Nephron progenitor cell (in vitro differentiated cells): ENCODE results near the gene MAU2.

Source experiments
- DNase-seq: peaks from one replicate; pipeline ENCODE4 v3.0.0; 2021
- H3K27ac Mint-ChIP-seq: 2 replicates; pipeline ENCODE4 v1.8.0; 2021; ENCODE audit warnings: mild to moderate bottlenecking, moderate library complexity, mixed read lengths
- H3K27me3 Mint-ChIP-seq: 2 replicates; pipeline ENCODE4 v1.8.0; 2021; ENCODE audit warnings: mild to moderate bottlenecking, low read depth, mixed read lengths; ENCODE audit not compliant: poor library complexity
- H3K36me3 Mint-ChIP-seq: 2 replicates; pipeline ENCODE4 v1.8.0; 2021; ENCODE audit warnings: low read depth, mixed read lengths
- H3K4me1 Mint-ChIP-seq: 2 replicates; pipeline ENCODE4 v1.8.0; 2021; ENCODE audit warnings: mixed read lengths
- H3K4me3 Mint-ChIP-seq: 2 replicates; pipeline ENCODE4 v1.8.0; 2021; ENCODE audit warnings: mild to moderate bottlenecking, moderate library complexity, mixed read lengths
- H3K9me3 Mint-ChIP-seq: 2 replicates; pipeline ENCODE4 v1.8.0; 2021; ENCODE audit warnings: mild to moderate bottlenecking, moderate library complexity, mixed read lengths
- TF ChIP-seq, protein P1 (sequence below): fragments of 200-600 bp; sonication (generic); IDR thresholded peaks from 2 replicates; pipeline ENCODE4 v1.5.0; 2021; ENCODE audit warnings: antibody characterized with exemption

MAU2 gene

DNA sequence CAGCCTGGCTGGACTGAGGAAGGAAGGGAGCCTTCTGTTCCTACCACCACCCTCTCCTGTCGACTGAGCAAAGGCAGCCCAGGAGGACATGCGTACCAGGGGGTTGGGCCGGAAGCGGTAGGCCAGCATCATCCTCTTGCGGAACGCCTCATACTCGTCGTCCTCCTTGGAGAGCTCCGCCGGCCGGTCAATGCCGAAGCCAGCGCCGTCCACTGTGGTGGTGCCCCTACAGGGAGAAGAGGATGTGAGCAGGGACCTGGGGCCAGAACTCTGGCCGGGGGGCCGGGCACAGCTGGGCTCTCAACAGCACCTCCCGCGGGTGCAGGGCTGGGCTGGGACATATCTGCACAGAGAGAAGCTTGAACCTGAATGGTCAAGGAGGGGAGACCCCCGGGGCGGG lies 43.8 kb upstream of the MAU2 start:
- Mint-ChIP-seq H3K9me3 (no peaks in the 10 kb centered on the region), H3K4me3 (no peak overlapping the region), H3K27ac (no peak overlapping the region), H3K27me3 (no peaks in the 10 kb centered on the region), H3K36me3 (peaks cover 24% of the 10 kb centered on the region), H3K4me1 (peaks cover 14% of the 10 kb centered on the region)
- no peak for DNase-seq
- TF ChIP-seq, protein P1, sequence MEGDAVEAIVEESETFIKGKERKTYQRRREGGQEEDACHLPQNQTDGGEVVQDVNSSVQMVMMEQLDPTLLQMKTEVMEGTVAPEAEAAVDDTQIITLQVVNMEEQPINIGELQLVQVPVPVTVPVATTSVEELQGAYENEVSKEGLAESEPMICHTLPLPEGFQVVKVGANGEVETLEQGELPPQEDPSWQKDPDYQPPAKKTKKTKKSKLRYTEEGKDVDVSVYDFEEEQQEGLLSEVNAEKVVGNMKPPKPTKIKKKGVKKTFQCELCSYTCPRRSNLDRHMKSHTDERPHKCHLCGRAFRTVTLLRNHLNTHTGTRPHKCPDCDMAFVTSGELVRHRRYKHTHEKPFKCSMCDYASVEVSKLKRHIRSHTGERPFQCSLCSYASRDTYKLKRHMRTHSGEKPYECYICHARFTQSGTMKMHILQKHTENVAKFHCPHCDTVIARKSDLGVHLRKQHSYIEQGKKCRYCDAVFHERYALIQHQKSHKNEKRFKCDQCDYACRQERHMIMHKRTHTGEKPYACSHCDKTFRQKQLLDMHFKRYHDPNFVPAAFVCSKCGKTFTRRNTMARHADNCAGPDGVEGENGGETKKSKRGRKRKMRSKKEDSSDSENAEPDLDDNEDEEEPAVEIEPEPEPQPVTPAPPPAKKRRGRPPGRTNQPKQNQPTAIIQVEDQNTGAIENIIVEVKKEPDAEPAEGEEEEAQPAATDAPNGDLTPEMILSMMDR = no peak

DNA sequence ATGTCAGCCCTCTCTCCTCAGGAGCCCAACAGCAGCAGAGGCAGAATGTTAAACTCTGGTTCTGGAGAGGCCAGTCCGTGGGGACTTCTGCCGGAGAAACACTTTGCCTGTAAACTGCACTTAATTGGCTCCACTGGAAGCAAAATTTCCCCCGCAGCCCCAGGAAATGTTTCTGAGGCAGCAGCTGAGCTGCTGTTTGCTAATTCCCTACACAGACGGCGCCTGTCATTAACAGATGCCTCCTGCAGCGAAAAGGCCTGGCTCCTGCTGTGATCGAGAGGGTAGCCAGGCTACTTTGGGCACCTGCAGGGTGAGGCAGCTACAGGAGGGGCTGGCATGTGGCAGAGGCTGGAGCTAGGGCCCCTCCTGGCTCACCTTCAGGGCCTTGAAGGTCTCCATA lies 42.3 kb upstream of the MAU2 start:
- Mint-ChIP-seq H3K4me3 (no peak overlapping the region), H3K27ac (no peak overlapping the region), H3K9me3 (no peaks in the 10 kb centered on the region), H3K27me3 (no peaks in the 10 kb centered on the region), H3K36me3 (peaks cover 35% of the 10 kb centered on the region), H3K4me1 (peaks cover 5% of the 10 kb centered on the region)
- TF ChIP-seq, protein P1 = no peak
- DNase-seq = no peak

DNA sequence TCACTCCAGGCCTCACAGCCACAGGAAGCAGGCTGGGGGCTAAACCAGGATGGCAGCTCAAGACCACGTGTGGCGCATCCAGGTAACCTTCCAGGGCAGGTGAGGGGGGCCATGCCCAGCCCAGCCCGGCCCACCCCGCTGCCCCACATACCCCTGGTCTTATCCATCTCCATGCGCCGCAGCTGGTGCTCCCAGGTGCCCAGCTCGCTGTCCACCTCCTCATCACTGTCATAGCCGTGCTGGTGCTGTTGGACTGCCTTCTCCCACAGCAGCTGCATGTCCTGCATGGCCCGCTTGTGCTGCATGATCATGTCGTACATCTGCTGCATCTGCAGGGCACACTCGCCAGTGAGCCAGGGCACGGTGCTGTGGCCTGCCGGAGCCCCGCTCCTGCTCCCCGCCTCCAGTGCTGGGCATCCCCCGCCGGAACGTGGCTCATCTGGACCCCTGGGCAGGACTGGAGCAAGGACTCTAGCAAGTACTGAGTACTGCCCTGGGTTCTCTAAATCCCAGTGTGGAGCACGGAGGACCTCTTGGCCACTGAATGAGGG lies 41.5 kb upstream of the MAU2 start:
- DNase-seq = no peak
- peaks cover 42% of the 10 kb centered on the region for H3K36me3 Mint-ChIP-seq
- H3K27ac Mint-ChIP-seq = no peak overlapping the region

DNA sequence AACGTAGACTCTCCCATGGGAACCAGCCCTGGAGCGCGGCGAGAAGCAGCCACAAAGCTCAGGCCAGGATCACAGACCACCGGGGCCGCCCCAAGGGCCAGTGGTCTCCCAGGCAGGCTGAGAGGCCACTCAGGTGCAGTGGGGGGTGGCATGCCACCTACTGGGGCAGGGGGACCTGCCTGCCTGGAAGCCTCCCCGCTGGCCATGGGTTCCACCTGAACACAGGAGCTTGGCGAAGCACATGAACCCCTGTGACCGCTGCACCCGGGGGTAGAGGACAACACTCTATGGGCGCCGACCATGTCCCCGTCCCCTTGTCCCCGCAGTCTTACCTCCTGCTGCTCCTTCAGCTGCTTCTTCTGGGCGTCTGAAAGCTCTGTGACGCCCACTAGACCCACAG lies 40.8 kb upstream of the MAU2 start:
- no peaks in the 10 kb centered on the region for H3K27me3 Mint-ChIP-seq
- H3K9me3 Mint-ChIP-seq = no peaks in the 10 kb centered on the region
- H3K36me3 Mint-ChIP-seq = peaks cover 49% of the 10 kb centered on the region
- H3K27ac Mint-ChIP-seq = no peak overlapping the region
- H3K4me1 Mint-ChIP-seq = no peaks in the 10 kb centered on the region
- no peak for DNase-seq
- TF ChIP-seq, protein P1 = no peak
- no peak overlapping the region for H3K4me3 Mint-ChIP-seq

More for the DNA sequence above, 41.5 kb upstream of the MAU2 start:
- no peak overlapping the region for H3K4me3 Mint-ChIP-seq
- no peaks in the 10 kb centered on the region for H3K4me1 Mint-ChIP-seq
- H3K27me3 Mint-ChIP-seq = no peaks in the 10 kb centered on the region
- TF ChIP-seq, protein P1 = no peak
- no peaks in the 10 kb centered on the region for H3K9me3 Mint-ChIP-seq

DNA sequence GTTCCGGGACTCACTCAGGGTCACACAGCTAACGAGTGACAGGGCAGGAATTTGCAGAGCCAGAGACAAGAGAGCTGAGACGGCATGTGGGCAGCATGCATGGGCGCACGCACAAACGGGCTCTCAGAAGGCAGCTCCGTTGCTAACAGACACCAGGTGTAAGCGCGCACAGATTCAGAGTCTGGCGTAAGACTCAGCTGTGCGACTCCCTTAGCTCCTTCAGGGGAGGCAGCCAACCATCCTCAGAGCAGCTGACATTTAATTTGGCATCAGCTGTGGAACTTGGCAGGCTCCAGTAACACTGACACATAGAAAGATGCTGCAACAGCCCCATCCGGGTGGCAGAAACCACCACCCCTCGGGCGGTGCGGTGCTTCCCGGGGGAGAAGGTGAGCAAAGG lies 40.1 kb upstream of the MAU2 start:
- no peaks in the 10 kb centered on the region for H3K4me1 Mint-ChIP-seq
- H3K27me3 Mint-ChIP-seq = no peaks in the 10 kb centered on the region
- no peak for DNase-seq
- no peaks in the 10 kb centered on the region for H3K9me3 Mint-ChIP-seq
- H3K36me3 Mint-ChIP-seq = peaks cover 56% of the 10 kb centered on the region
- TF ChIP-seq, protein P1 = no peak
- no peak overlapping the region for H3K27ac Mint-ChIP-seq
- no peak overlapping the region for H3K4me3 Mint-ChIP-seq

DNA sequence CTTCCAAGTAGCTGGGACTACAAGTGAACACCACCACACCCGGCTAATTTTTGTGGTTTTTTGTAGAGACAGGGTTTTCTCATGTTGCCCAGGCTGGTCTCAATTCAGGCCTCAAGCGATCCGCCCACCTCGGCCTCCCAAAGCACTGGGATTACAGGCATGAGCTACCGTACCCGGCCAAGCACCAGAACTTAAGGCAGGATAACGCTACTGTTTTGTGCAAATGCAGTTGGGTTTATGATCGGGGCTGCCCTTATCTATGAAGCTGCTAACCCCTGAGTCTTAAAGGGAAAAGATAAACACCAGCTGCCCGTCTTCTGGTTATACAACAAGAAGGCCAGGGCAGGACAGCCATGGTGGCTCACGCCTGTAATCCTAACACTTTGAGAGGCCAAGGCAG lies 34.9 kb upstream of the MAU2 start:
- no peaks in the 10 kb centered on the region for H3K27me3 Mint-ChIP-seq
- no peak for DNase-seq
- H3K9me3 Mint-ChIP-seq = no peaks in the 10 kb centered on the region
- H3K4me1 Mint-ChIP-seq = no peaks in the 10 kb centered on the region
- H3K27ac Mint-ChIP-seq = no peak overlapping the region
- H3K36me3 Mint-ChIP-seq = peaks cover 76% of the 10 kb centered on the region
- no peak overlapping the region for H3K4me3 Mint-ChIP-seq
- TF ChIP-seq, protein P1 = no peak
